COLO668 (cell line): ENCODE measurements around the gene AHCYL2.

Experiments used
- DNase-seq: peaks from one replicate; lab custom pipeline; 2025; ENCODE audit not compliant: unreplicated experiment; lab: John Stamatoyannopoulos, UW

AHCYL2 gene

DNA sequence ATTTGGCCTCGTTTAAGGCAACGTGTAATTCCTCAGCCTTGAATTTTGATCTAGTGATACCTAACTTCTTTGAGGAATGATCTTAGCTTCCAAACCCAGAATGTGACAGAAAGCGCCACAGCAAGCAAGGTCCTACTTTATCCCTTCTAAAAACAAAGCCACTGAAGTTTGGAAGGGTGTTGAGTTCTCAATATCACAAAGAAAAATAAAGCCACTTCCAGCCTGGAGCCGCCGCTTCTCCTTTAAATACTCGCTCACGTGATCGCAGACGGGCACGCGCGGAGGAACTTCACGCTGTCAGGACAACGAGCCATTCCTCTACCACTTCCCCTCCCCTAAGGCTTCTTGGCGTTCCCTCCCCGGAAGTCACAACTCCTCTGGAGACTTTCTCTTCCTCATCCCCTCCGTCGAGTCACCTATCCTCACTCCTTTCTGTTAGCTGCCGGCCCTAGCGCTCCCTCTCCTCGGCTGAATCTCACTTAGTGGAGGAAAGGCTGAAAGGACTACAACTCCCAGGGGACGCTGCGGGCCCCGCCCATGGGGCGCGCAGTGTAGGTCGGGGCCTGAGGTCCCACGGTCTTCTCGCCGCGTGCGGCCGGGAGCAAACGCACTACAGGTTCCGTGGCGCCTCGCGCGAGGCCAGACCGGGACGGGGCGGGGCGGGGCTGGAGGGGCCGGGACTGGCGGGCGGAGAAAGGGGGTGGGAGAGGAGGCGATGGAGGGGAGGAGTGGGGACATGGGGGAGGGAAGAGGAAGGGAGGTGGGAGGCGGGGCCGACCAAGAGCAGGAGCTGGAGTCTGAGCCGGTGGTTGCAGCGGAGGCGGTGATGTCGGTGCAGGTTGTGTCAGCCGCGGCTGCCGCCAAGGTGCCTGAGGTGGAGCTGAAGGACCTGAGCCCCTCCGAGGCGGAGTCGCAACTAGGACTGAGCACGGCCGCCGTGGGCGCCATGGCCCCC lies at the start of gene AHCYL2:
Gene AHCYL2 (plus strand): TSS at position 780 of the 955 bp plus-strand sequence.
- peak; percentile 98 for DNase-seq

DNA sequence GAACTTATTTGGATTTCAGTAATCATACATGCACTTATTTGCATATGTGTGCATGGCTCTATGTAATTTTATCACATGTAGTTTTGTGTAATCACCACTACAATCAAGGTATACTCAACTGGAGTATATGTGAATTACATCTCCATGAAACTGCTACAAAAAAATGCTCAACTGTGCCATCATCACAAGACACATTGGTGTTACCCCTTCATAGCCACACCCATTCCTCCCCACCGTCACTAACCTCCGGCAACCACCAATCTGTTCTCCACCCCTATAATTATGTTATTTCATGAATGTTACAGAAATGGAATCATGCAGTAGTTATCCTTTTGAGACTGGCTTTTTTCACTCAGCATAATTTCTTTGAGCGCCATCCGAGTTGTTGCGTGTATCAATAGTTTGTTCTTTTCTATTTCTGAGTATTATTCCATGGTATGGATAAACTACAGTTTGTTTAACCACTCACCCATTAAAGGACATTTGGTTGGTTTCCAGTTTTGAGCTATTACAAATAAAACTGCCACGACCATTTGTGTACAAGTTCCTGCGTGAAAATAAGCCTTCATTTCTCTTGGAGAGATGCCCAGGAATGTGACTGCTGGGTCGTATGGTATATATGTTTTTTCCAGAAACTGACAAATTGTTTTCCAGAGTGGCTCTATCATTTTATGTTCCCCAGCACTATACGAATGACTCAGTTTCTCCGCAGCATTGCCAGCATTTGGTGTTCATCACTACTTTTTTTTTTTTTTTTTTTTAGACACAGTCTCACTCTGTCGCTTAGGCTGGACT lies 47.7 kb upstream of the AHCYL2 start:
- no peak for DNase-seq

DNA sequence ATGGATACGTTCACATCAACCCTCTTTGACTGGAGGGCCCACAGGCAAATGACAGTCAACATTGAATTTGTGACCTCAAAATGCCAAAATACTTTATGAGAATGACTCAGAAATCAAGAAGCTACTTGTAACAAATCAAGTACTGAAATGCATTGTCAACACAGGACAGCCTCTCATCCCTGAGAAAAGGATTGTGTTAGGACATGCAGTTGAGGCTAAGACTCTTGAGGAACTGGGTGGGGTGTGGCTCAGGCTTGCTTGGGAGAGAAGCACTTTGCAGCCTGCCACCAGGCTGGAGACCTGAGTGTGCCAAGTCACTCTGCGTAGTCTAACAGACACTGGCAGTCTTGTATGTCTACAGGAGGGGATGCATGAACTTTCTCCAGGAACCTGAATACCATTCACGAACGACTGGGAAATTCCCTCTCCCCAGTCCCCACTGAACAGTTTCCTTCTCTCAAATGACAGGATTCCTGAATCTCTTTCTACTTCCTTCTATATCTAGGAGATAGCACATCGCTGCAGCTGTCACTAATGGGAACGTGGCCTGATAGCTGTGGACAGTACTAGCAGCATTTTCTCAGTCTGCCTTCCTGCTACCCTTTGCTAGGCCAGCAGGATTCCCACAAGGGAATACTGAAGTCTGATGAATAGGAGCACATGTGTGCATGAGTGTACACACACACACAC lies 39.7 kb upstream of the AHCYL2 start:
- DNase-seq: no peak

DNA sequence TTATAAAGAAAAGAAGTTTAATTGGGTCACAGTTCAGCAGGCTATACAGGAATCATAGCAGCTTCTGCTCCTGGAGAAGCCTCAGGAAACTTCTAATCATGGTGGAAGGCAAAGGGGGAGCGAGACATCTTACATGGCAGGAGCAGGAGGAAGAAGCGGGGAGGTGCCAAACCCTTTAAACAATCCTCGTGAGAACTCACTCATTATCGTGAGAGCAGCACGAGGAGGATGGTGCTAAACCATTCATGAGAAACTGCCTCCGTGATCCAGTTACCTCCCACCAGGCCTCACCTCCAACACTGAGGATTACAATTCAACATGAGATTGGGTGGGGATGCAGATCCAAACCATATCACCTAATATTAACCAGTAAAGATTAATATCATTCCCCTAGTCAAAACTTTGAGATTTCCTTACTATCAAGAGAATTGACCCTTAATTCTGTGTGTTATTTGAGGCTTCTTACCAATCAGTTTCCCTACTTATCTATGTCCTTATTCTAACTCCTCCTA lies 38.0 kb upstream of the AHCYL2 start:
- DNase-seq: no peak

DNA sequence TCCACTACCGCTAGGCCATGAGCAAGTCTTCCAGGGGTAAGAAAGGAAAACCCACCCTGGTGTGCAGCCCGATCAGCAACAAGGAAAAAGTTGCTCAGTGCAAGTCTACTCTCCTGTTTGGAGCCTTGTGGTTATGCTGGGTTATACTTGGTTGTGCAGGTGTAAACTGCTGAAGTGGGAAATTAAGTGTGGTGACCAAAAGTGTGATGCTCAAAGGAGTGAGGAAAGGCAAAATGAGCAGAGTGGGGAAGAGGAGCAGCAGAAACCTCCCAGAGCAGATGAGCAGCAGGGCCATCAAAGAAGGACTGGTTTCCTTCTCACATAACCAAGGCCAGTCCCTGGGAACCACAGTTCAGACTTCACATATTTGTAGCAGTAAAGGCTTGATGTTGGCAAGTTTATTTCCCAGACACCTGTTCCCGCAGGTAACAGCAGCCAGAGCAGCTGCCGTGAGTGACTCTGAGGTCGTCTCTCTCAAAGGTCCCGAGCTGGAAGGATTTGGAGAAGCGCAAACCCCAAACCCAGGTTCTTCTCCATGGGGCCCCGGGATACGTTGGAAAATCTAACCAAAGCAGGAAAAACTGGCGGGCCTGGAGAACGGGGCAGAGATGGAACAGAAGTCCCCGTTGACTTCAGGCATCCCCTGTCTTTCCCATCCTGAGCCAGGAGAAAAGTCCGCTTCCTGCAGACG lies 37.0 kb upstream of the AHCYL2 start:
- DNase-seq: no peak

DNA sequence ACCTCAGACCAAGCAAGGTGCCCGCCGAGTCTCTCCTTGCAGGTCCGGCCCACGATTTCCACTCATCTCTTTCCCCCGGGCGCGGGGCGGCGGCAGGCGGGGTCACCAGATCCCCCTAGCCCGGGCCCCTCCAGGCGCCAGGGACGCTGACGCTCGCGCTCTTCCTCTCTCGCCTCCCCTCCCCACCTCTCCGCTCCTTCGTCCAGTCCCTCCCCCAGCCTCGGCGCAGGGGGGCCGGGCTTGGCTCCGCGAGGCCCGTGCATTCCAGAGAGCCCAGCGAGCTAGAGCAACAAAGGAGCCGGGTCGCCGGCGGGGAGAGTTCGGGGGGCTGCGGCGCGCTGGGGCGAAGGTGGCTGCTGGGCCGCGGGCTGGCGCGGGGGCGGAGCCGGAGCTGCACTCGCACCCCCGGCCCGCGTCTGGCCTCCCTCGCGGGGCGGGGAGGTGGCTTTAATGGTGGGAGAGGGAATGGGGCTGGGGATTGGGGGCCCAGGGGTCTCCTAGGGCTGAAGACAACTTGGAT lies 36.4 kb upstream of the AHCYL2 start, which contains the start of gene SMO:
Gene SMO (plus strand): TSS at position 262 of the 520 bp plus-strand sequence. CDS start 519 bp downstream, outside the sequence.
- no peak for DNase-seq

DNA sequence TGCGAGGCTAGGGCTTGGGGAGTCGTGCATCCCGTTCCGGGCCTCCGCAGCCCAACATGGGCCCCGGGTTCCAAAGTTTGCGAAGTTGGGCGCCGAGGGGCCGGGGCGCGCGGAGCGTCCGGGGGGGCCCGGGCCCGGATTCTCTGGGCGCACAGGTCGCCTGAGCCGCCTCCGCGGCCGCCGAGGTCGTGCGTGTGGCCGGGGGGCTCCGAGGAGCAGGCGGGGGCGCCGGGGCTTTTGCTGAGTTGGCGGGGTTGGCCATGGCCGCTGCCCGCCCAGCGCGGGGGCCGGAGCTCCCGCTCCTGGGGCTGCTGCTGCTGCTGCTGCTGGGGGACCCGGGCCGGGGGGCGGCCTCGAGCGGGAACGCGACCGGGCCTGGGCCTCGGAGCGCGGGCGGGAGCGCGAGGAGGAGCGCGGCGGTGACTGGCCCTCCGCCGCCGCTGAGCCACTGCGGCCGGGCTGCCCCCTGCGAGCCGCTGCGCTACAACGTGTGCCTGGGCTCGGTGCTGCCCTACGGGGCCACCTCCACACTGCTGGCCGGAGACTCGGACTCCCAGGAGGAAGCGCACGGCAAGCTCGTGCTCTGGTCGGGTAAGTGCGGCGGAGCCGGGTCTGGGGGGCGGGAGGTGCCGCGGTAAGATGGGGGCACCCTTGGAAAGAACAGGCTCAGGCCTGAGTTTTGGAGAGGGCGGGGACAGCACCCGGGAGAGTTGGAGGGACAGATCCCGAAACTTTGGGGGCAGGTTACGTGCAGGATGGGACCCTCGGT lies 35.8 kb upstream of the AHCYL2 start:
- DNase-seq: no peak

DNA sequence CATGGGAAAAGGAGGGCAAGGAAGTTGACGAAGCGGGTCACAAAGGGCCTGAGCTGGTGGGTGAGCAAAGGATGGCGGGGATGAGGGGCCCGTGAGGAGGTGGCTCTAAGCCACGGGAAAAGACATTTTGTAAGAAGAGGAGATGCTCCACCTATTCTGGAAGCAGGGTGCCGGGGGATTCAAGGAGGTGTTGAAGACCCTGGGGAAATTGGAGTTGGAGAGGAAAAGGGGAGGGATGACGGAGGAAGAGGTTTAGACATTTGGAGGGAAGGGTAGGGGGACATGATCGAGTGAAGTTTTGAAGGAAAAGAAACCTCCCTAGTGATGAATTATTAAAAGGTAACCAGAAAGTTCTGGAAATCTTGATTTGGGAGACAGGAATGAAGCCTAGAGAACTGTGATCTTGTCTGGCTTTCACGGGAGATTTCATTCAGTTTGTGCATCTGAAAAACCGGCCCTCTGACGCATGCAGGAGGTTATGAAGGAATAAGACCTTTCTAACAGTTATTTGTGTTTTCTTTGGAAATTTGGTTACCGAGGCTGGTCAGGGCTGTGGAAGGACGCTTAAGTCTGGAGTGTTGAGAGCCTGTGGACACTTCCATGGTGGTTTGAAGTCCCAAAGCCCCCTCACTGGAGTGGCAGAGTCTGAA lies 35.0 kb upstream of the AHCYL2 start:
- no peak for DNase-seq

DNA sequence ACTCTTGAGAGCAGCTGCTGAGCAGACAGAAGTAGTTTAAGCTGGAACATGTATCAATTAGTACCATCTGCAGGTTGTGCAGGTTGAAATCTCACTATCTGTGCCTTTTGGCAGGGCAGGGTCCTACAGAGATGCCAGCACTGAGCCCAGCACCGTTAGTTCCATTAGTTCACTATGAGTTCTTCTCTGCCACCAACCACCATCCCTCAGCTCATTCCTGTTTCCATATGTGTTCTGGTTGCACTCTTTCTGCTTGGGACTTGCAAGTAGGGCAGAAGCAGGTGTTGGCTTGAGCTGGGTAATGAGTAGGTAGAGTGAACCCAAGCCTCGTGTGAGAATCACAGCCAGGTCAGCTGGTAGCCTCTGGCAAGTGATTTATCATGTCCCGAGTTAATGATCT lies 33.6 kb upstream of the AHCYL2 start:
- DNase-seq: no peak

DNA sequence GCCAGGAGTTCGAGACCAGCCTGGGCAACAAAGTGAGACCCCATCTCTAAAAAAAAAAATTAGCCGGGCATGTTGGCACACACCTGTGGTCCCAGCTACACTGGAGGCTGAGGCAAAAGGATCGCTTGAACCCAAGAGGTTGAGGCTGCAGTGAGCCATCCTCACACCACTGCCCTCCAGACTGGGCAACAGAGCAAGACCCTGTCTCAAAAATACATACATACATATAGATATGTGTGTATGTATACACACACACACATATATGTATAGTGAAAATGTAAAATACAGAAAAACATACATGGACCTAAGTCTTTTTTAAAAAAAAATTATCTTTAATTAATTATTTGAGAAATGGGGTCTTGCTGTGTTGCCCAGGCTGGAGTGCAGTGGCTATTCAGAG lies 30.9 kb upstream of the AHCYL2 start:
- DNase-seq: no peak

DNA sequence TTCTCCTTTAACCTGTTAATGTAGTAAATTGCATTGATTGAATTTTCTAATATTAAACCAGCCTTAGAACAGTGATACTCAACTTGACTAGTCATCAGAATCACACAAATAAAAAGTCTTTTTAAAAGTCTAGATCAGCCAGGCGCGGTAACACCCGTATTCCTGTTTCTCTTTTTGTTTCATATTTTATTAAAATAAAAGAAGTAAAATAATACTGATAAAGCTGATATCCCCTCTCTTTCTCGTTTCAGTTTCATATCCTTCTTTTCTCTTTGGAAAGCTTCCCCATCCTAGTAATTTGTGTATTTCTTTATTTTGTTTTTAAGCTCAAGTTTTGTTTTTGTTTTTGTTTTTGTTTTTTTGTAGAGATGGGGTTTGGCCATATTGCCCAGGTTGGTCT lies 27.1 kb upstream of the AHCYL2 start:
- DNase-seq: no peak

DNA sequence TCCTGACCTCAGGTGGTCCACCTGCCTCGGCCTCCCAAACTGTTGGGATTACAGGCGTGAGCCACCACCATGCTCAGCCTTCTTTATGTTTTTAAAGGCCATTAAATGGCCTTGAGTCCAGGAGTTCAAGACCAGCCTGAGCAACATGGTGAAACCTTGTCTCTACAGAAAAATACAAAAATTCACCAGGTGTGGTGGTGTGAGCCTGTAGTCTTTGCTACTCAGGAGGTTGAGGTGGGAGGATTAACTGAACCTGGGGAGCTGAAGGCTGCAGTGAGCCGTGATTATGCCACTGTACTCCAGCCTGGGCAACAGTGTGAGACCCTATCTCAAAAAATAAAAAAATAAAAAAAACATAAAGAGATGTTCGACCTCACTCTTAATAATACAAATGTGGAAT lies 25.4 kb upstream of the AHCYL2 start:
- DNase-seq: no peak

DNA sequence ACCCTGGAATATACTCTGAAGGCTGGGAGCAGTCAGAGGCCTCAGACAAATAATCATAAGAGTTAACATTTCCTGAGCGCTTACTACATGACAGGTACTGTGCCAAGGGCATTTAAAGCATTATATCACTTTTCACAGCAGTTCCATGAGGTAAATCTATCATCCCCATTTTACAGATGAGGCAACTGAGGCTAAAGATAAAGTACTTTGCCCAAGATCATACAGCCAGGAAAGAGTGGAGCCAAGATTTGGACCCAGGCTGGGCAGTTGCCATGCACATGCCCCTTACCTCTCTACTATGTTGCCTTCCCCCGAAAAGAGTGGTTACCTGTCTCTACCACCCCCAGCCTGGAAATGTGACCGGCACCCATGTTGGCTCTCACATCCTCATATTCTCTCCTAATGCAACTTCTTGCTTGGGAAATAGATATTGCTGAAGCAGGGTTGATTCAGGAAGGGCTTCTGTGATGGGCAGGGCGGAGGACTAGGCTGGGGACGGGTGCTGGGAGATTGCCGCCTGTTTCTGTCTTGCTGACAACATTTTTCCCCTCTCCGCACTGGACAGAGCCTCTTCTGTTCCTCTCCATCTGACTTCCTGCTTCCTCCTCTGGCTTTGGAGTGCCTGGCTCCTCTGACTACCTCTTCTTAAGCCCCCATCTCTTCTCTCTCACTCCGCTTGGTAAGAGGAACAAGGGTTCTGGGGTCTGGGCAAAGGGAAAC lies 22.6 kb upstream of the AHCYL2 start:
- no peak for DNase-seq

DNA sequence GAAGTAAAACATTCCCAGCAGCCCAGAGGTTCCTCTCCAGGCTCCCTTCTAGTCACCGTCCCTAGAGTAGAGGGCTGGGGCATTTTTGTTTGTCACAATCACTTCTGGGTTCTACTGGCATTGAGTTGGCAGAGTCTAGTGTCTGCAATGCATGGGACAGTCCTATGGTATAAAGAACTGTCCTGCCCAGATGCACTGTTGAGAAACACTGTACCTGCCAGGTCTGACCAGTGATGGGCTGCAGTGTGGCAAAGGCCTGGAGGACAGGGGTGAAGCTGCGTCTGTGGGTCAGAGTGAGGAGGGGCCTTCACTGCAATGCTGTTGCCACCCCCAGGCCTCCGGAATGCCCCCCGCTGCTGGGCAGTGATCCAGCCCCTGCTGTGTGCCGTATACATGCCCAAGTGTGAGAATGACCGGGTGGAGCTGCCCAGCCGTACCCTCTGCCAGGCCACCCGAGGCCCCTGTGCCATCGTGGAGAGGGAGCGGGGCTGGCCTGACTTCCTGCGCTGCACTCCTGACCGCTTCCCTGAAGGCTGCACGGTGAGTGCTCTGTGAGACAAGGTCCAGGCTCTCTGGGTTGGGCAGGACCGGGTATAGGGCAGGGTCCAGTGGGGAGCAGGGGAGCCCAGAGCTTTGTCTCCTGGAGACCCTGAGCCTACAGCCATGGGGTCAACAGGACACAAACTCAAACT lies 21.6 kb upstream of the AHCYL2 start:
- no peak for DNase-seq

DNA sequence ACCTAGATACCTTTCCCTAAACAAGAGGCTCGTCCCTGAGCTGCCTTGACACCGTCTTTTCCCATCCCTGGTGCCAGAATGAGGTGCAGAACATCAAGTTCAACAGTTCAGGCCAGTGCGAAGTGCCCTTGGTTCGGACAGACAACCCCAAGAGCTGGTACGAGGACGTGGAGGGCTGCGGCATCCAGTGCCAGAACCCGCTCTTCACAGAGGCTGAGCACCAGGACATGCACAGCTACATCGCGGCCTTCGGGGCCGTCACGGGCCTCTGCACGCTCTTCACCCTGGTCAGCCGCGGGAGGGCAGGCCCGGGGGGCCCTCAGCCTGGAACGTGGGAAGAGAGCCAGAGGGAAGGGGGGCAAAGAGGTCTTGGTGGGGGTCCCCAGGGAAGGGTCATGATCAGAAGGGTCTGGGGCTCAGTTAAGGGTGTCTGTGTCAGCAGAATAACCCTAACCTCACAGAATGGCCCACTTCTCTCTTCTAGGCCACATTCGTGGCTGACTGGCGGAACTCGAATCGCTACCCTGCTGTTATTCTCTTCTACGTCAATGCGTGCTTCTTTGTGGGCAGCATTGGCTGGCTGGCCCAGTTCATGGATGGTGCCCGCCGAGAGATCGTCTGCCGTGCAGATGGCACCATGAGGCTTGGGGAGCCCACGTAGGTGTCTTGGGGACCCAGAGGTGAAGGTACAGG lies 19.6 kb upstream of the AHCYL2 start:
- no peak for DNase-seq

DNA sequence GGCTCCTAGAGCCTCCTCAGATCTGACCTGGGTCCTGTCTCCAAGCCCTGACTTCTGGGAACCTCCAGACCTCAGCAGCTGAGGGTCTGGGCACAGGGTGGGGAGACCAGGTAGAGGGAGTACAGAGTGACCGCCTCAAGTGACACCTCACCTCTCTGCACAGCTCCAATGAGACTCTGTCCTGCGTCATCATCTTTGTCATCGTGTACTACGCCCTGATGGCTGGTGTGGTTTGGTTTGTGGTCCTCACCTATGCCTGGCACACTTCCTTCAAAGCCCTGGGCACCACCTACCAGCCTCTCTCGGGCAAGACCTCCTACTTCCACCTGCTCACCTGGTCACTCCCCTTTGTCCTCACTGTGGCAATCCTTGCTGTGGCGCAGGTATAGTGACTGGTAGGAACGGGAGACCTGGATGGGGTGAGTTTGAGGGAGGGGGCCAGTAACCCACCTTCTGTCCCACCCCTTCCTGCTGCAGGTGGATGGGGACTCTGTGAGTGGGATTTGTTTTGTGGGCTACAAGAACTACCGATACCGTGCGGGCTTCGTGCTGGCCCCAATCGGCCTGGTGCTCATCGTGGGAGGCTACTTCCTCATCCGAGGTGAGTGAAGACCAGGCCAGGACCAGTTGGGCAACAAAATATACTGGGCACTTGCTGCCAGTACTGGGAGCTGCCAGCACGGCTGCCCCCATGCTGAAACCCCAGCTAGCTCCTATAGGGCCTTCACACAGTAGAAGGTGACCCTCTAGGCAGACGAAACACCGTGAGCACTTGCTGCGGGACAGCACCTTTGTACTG lies 18.6 kb upstream of the AHCYL2 start:
- no peak for DNase-seq
